ENCODE data around the gene MICAL2.

Gene MICAL2

GRCh38 chr11:12243486-12243885, 133.1 kb downstream of the MICAL2 start:
- TF ChIP-seq CTCF (IDR thresholded peaks at IDR 0.05) = no peak
- no peak for TF ChIP-seq ZFX (IDR thresholded peaks at IDR 0.05; ENCODE audit: borderline replicate concordance)
- H3K27ac ChIP-seq = no peak overlapping the region

GRCh38 chr11:12243911-12244550, 133.6 kb downstream of the MICAL2 start:
- no peak for TF ChIP-seq CTCF (IDR thresholded peaks at IDR 0.05)
- no peak for TF ChIP-seq ZFX (IDR thresholded peaks at IDR 0.05; ENCODE audit: borderline replicate concordance)
- no peak overlapping the region for H3K27ac ChIP-seq

GRCh38 chr11:12245091-12245490, 134.7 kb downstream of the MICAL2 start:
- H3K27ac ChIP-seq = no peak overlapping the region
- TF ChIP-seq ZFX (IDR thresholded peaks at IDR 0.05; ENCODE audit: borderline replicate concordance) (no peak), CTCF (IDR thresholded peaks at IDR 0.05) (no peak)

- H3K27ac ChIP-seq = peak overlapping the region; percentile 68
- TF ChIP-seq CTCF (IDR thresholded peaks at IDR 0.05) (no peak), ZFX (IDR thresholded peaks at IDR 0.05; ENCODE audit: borderline replicate concordance) (no peak)
Measured at GRCh38 chr11:12245549-12246016, 135.2 kb downstream of the MICAL2 start.

GRCh38 chr11:12246147-12246546, 135.8 kb downstream of the MICAL2 start:
- peak overlapping the region; percentile 68 for H3K27ac ChIP-seq
- TF ChIP-seq CTCF (IDR thresholded peaks at IDR 0.05) (no peak), ZFX (IDR thresholded peaks at IDR 0.05; ENCODE audit: borderline replicate concordance) (no peak)

- TF ChIP-seq ZFX (IDR thresholded peaks at IDR 0.05; ENCODE audit: borderline replicate concordance) = no peak
- TF ChIP-seq CTCF (IDR thresholded peaks at IDR 0.05) = no peak
- 0 out of 2 replicates have a peak overlapping the region, but pooled peaks have one; percentile 68 for H3K27ac ChIP-seq
Measured at GRCh38 chr11:12246989-12247388, 136.6 kb downstream of the MICAL2 start.

GRCh38 chr11:12247543-12248254, 137.3 kb downstream of the MICAL2 start:
- H3K27ac ChIP-seq = peak overlapping the region; percentile 68
- no peak for TF ChIP-seq ZFX (IDR thresholded peaks at IDR 0.05; ENCODE audit: borderline replicate concordance)
- TF ChIP-seq CTCF (IDR thresholded peaks at IDR 0.05) = no peak

Measured in 22Rv1 (cell line).